PC-3 (cell line): ENCODE measurements around the gene ABLIM2. TPM values are rescaled to one million over a fixed set of nuclear protein-coding genes. Genes with fewer than 3 reads are reported as not detected.

ENCODE experiments used
- ATAC-seq: fragments of 200-7000 bp; cut with Tn5 transposase; 2 replicates; pipeline ENCODE4 v1.9.1; 2020; ENCODE audit warnings: mild to moderate bottlenecking, moderate library complexity
- BruUV-seq: library from RNA; stranded (reverse); fragments of 400-500 nt; replicated peaks from 2 replicates; lab custom pipeline; 2021; lab: Mats Ljungman, UMichigan
- CTCF ChIA-PET: fragments of 300-600 bp; sonication (Branson Sonifier 250); formaldehyde crosslinking; loops from one replicate; lab custom pipeline; 2022; ENCODE audit warnings: antibody characterized with exemption; lab: Charles Lee
- POLR2A ChIA-PET: fragments of 300-600 bp; sonication (Branson Sonifier 250); formaldehyde crosslinking; loops from one replicate; lab custom pipeline; 2022; ENCODE audit warnings: antibody characterized with exemption; ENCODE audit not compliant: unreplicated experiment; lab: Charles Lee
- DNase-seq: peaks from one replicate; pipeline ENCODE4 v3.0.0-alpha.2; 2015
- H2AFZ ChIP-seq: fragments of 300-600 bp; sonication (generic); 2 replicates; pipeline ENCODE4 v1.6.0; 2016; ENCODE audit warnings: antibody characterized with exemption, low read length
- H3F3A ChIP-seq: fragments of 300-600 bp; sonication (generic); one replicate; pipeline ENCODE4 v1.6.0; 2017; ENCODE audit warnings: antibody characterized with exemption, low read length, control low read depth, mild to moderate bottlenecking; ENCODE audit not compliant: unreplicated experiment
- H3K27ac ChIP-seq: fragments of 300-600 bp; sonication (generic); 2 replicates; pipeline ENCODE4 v1.5.1; 2016; ENCODE audit warnings: mild to moderate bottlenecking, low read length
- H3K27me3 ChIP-seq: fragments of 300-600 bp; sonication (generic); 2 replicates; pipeline ENCODE4 v1.6.1; 2016; ENCODE audit warnings: low read length, mixed read lengths
- H3K36me3 ChIP-seq: fragments of 300-600 bp; sonication (generic); 2 replicates; pipeline ENCODE4 v1.6.1; 2016; ENCODE audit warnings: low read depth, mixed run types, low read length, mixed read lengths
- H3K4me1 ChIP-seq: fragments of 300-600 bp; sonication (generic); 2 replicates; pipeline ENCODE4 v1.5.1; 2016; ENCODE audit warnings: low read length; ENCODE audit not compliant: insufficient read depth
- H3K4me2 ChIP-seq: fragments of 300-600 bp; sonication (generic); 2 replicates; pipeline ENCODE4 v1.6.0; 2016; ENCODE audit warnings: low read length
- H3K4me3 ChIP-seq: fragments of 300-600 bp; sonication (generic); 2 replicates; pipeline ENCODE4 v1.5.1; 2016; ENCODE audit warnings: mild to moderate bottlenecking, low read length, mixed read lengths
- H3K79me2 ChIP-seq: fragments of 300-600 bp; sonication (generic); 2 replicates; pipeline ENCODE4 v1.6.1; 2017; ENCODE audit warnings: low read length, mixed read lengths
- H3K9ac ChIP-seq: fragments of 300-600 bp; sonication (generic); 2 replicates; pipeline ENCODE4 v1.6.0; 2016; ENCODE audit warnings: mild to moderate bottlenecking, low read length
- H3K9me2 ChIP-seq: fragments of 300-600 bp; sonication (generic); replicated peaks from 2 replicates; pipeline ENCODE4 v1.6.1; 2016; ENCODE audit warnings: mixed run types, low read length, mixed read lengths
- H3K9me3 ChIP-seq: fragments of 300-600 bp; sonication (generic); 2 replicates; pipeline ENCODE4 v1.6.1; 2016; ENCODE audit warnings: low read length, mixed read lengths
- H4K20me1 ChIP-seq: fragments of 300-600 bp; sonication (generic); 2 replicates; pipeline ENCODE4 v1.6.1; 2016; ENCODE audit warnings: low read length, mixed read lengths
- EZH2 ChIP-seq: fragments of 300-600 bp; sonication (generic); IDR thresholded peaks from one replicate; pipeline ENCODE4 v1.6.1; 2017; ENCODE audit warnings: antibody characterized with exemption, mild to moderate bottlenecking, low read length; ENCODE audit not compliant: unreplicated experiment
- EZH2phosphoT487 ChIP-seq: fragments of 300-600 bp; sonication (generic); IDR thresholded peaks from 2 replicates; pipeline ENCODE4 v1.6.1; 2018; ENCODE audit warnings: mild to moderate bottlenecking, antibody characterized with exemption, low read length, borderline replicate concordance
- intact Hi-C: fragments of 100-400 bp; cut with micrococcal nuclease; formaldehyde crosslinking; loops from 2 replicates; pipeline ENCODE4 v1.9.0; 2023
- total RNA-seq: library from RNA; depleted of rRNA; stranded (reverse); fragments of >200 nt; gene quantifications from 2 replicates; pipeline ENCODE4 v1.2.3, GENCODE V29; 2014
- TF ChIP-seq, protein P1 (sequence below): fragments of 300-600 bp; sonication (generic); conservative IDR thresholded peaks from 2 replicates; pipeline ENCODE4 v1.5.1; 2017; ENCODE audit warnings: antibody characterized with exemption, low read depth, mild to moderate bottlenecking, low read length

ABLIM2 gene
- total RNA-seq, 1 experiment from 2014 or later: 3.2 TPM

GRCh38 chr4:7990807-7991459, 167.7 kb downstream of the ABLIM2 start:
- H3K27ac ChIP-seq: no peak overlapping the region
- H3K27me3 ChIP-seq: no peaks in the 10 kb centered on the region
- no peak overlapping the region for H3K4me3 ChIP-seq
- DNase-seq: no peak
- H3K9me2 ChIP-seq: no peaks in the 10 kb centered on the region
- POLR2A ChIA-PET: no interaction called here
- H3F3A ChIP-seq: no peaks in the 10 kb centered on the region
- H4K20me1 ChIP-seq: no peaks in the 10 kb centered on the region
- no peak overlapping the region for H2AFZ ChIP-seq
- no peak for ATAC-seq
- CTCF ChIA-PET: no interaction called here
- no peaks in the 10 kb centered on the region for H3K36me3 ChIP-seq
- no peak overlapping the region for H3K4me2 ChIP-seq
- TF ChIP-seq EZH2phosphoT487 (no peak), EZH2 (no peak)
- TF ChIP-seq, protein P1, sequence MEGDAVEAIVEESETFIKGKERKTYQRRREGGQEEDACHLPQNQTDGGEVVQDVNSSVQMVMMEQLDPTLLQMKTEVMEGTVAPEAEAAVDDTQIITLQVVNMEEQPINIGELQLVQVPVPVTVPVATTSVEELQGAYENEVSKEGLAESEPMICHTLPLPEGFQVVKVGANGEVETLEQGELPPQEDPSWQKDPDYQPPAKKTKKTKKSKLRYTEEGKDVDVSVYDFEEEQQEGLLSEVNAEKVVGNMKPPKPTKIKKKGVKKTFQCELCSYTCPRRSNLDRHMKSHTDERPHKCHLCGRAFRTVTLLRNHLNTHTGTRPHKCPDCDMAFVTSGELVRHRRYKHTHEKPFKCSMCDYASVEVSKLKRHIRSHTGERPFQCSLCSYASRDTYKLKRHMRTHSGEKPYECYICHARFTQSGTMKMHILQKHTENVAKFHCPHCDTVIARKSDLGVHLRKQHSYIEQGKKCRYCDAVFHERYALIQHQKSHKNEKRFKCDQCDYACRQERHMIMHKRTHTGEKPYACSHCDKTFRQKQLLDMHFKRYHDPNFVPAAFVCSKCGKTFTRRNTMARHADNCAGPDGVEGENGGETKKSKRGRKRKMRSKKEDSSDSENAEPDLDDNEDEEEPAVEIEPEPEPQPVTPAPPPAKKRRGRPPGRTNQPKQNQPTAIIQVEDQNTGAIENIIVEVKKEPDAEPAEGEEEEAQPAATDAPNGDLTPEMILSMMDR: no peak
- H3K4me1 ChIP-seq: peaks cover 15% of the 10 kb centered on the region
- no peak overlapping the region for H3K9ac ChIP-seq
- BruUV-seq: no TSS peak
- intact Hi-C loops: no loop called here
- no peaks in the 10 kb centered on the region for H3K9me3 ChIP-seq
- no peaks in the 10 kb centered on the region for H3K79me2 ChIP-seq

DNA sequence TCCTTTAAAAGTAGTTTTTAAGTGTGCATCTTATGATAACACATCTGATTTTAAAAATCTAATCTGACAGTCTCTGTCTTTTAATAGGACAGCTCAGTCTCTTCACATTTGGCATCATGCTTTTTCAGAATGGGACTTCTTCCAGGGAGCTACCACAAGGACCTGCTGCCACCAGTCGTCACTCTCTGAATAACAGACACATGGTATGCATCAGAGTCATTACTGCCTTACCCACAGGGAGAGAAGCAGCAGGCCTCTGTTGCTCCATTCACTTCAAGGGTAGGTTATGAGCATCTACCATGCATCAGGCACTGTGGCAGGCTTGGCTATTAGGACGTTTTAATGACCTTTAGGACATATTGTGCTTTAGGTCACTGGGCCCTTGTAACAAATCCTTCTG, 169.0 kb downstream of the ABLIM2 start:
- ChIA-PET CTCF (no interaction called here), POLR2A (interaction anchor here (0.6 kb wide), 1 partner anchor 209 kb away, joined by 3 read pairs; the partner anchor contains the start of gene SH3TC1)
- intact Hi-C loops: loop anchor here (5.0 kb wide), 1 partner anchor 107 kb away; no protein-coding TSS in a partner anchor
- no peak overlapping the region for H3K27ac ChIP-seq
- H3K27me3 ChIP-seq: no peaks in the 10 kb centered on the region
- H3K9me2 ChIP-seq: no peaks in the 10 kb centered on the region
- H3K36me3 ChIP-seq: no peaks in the 10 kb centered on the region
- H4K20me1 ChIP-seq: no peaks in the 10 kb centered on the region
- H3K4me1 ChIP-seq: peaks cover 15% of the 10 kb centered on the region
- DNase-seq: no peak
- no peak overlapping the region for H3K9ac ChIP-seq
- no peaks in the 10 kb centered on the region for H3K9me3 ChIP-seq
- no peaks in the 10 kb centered on the region for H3F3A ChIP-seq
- no peak overlapping the region for H3K4me2 ChIP-seq
- H2AFZ ChIP-seq: no peak overlapping the region
- ATAC-seq: no peak
- TF ChIP-seq EZH2: no peak
- TF ChIP-seq, protein P1: no peak
- no peak for TF ChIP-seq EZH2phosphoT487
- no peaks in the 10 kb centered on the region for H3K79me2 ChIP-seq
- BruUV-seq: no TSS peak
- H3K4me3 ChIP-seq: no peak overlapping the region

DNA sequence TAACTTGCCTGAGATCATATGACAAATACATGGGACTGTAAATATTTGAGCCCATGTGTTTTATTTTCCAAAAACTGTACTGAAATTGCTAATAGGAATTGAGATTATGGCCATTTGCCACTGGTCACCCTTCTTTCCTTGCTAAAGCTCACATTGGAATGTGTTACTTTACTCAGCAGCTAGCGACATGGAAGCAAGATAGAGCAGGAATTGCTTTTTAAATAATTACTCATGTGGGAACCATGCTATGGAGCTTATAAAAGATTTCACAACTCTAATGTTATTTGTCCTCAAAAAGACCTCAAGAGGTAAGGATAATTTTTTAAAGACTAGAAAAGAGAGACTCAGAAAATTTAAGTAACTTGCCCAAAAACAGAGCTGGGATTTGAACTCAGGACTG, 170.2 kb downstream of the ABLIM2 start:
- H4K20me1 ChIP-seq: no peaks in the 10 kb centered on the region
- POLR2A ChIA-PET: interaction anchor here (0.5 to 0.6 kb wide), 2 partner anchors 48 to 160 kb away, joined by 5 to 6 read pairs; no protein-coding TSS in a partner anchor
- H2AFZ ChIP-seq: peak overlapping the region; percentile 40; the same call in 1 of the 2 replicates
- ATAC-seq (peak; percentile 56), DNase-seq (peak; percentile 74)
- H3K79me2 ChIP-seq: no peaks in the 10 kb centered on the region
- intact Hi-C loops: loop anchor here (5.0 kb wide), 1 partner anchor 106 kb away; no protein-coding TSS in a partner anchor
- BruUV-seq: no TSS peak
- peak overlapping the region; percentile 66 for H3K27ac ChIP-seq
- peak overlapping the region; percentile 35; the same call in 1 of the 2 replicates for H3K9ac ChIP-seq
- H3K9me3 ChIP-seq: no peaks in the 10 kb centered on the region
- H3K4me3 ChIP-seq: no peak overlapping the region
- H3K9me2 ChIP-seq: no peaks in the 10 kb centered on the region
- H3K4me2 ChIP-seq: peak overlapping the region; percentile 61
- CTCF ChIA-PET: interaction anchor here (0.8 to 1.4 kb wide), 2 partner anchors 26 to 186 kb away, joined by 3 to 11 read pairs; no protein-coding TSS in a partner anchor
- TF ChIP-seq EZH2phosphoT487 (no peak), EZH2 (no peak)
- H3F3A ChIP-seq: no peaks in the 10 kb centered on the region
- H3K36me3 ChIP-seq: no peaks in the 10 kb centered on the region
- no peaks in the 10 kb centered on the region for H3K27me3 ChIP-seq
- peaks cover 15% of the 10 kb centered on the region for H3K4me1 ChIP-seq
